Thymus (tissue), 11 donors: Measurements from ENCODE around the gene MTMR1. TPM values are rescaled to one million over a fixed set of nuclear protein-coding genes. Genes with fewer than 3 reads are reported as not detected.
A peak's percentile ranks its signal among the peaks of the same experiment; 100 is the strongest.

ENCODE experiments used
- DNase-seq, 9 donors: peaks; one replicate each; pipeline ENCODE4 v3.0.0-alpha.2; 2013; ENCODE audit warnings: low spot score in 9 of 9, low read depth in 6 of 9, missing footprints in 1 of 9
- H3K27ac ChIP-seq, 2 donors: one replicate each; pipeline ENCODE4 v1.5.1; 2013; ENCODE audit warnings: control low read depth in 1 of 2, low read depth in 1 of 2, low read length in 1 of 2, mild to moderate bottlenecking in 1 of 2, moderate library complexity in 1 of 2
- H3K27me3 ChIP-seq, 2 donors: one replicate each; pipeline ENCODE4 v1.5.1; 2013; ENCODE audit warnings: low read length in 1 of 2; ENCODE audit not compliant: control insufficient read depth in 2 of 2, insufficient read depth in 1 of 2
- H3K36me3 ChIP-seq, 2 donors: one replicate each; pipeline ENCODE4 v1.5.1; 2013; ENCODE audit warnings: low read length in 1 of 2, mild to moderate bottlenecking in 1 of 2, moderate library complexity in 1 of 2; ENCODE audit not compliant: control insufficient read depth in 2 of 2, insufficient read depth in 2 of 2
- H3K4me1 ChIP-seq, 2 donors: one replicate each; pipeline ENCODE4 v1.5.1; 2013; ENCODE audit warnings: low read length in 2 of 2; ENCODE audit not compliant: control insufficient read depth in 2 of 2, insufficient read depth in 2 of 2
- H3K4me3 ChIP-seq, 2 donors: one replicate each; pipeline ENCODE4 v1.5.1; 2013; ENCODE audit warnings: low read length in 2 of 2, control low read depth in 1 of 2, mild to moderate bottlenecking in 1 of 2
- H3K9me3 ChIP-seq, 2 donors: one replicate each; pipeline ENCODE4 v1.5.1; 2013; ENCODE audit warnings: low read length in 1 of 2, mild to moderate bottlenecking in 1 of 2; ENCODE audit not compliant: control insufficient read depth in 2 of 2, insufficient read depth in 1 of 2
- WGBS: extraction: QIAGEN DNeasy Blood & Tissue Kit; methylation state at CpG from one replicate; pipeline ENCODE4 v1.1.7; 2013; 5-methylcytosine and 5-hydroxymethylcytosine counted together
- polyA plus RNA-seq: library from polyadenylated mRNA; stranded (reverse); fragments of 200-250 nt; gene quantifications from one replicate; pipeline ENCODE4 v1.2.3, GENCODE V29; 2013
- total RNA-seq: library from RNA; stranded (reverse); fragments of 120-200 nt; gene quantifications from one replicate; pipeline ENCODE4 v1.2.4, GENCODE V29; 2013
- donor health status: healthy.

MTMR1 gene
- total and polyA plus RNA-seq, 2 donors: 23.1 to 34.5 TPM

DNA sequence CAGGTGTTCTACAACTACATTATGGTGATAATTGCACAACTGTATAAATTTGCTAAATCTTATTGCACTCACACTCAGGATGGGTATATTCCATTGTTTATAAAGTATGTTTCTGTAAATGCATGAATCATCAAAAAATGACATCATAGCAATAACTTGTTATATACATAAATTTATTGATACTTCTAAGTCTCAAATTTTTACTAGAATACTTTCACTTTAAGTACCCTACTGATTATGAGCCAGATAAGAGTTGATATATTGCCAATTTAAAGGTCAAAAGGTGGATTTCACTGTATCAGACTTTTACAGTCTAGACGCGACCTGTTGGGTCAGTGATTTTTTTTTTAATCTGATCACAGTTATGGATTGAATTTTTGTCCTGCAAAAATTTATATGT, 37.4 kb upstream of the MTMR1 start:
- no peak overlapping the region for H3K27ac ChIP-seq
- H3K36me3 ChIP-seq: peaks cover 3 to 9% of the 10 kb centered on the region in 2 donors
- no peak overlapping the region for H3K4me3 ChIP-seq
- H3K27me3 ChIP-seq: no peaks in the 10 kb centered on the region
- peaks cover 0 to 2% of the 10 kb centered on the region in 2 donors for H3K4me1 ChIP-seq
- DNase-seq: no peak
- 96% methylated on average over 2 of the region's 2 CpGs for WGBS
- no peaks in the 10 kb centered on the region for H3K9me3 ChIP-seq

- H3K4me1 ChIP-seq: no peaks in the 10 kb centered on the region
- H3K27ac ChIP-seq: no peak overlapping the region
- no peaks in the 10 kb centered on the region for H3K9me3 ChIP-seq
- no peak overlapping the region for H3K4me3 ChIP-seq
- whole genome bisulfite sequencing: 100% methylated on average over 2 of the region's 2 CpGs
- H3K27me3 ChIP-seq: no peaks in the 10 kb centered on the region
- peaks cover 3 to 10% of the 10 kb centered on the region in 2 donors for H3K36me3 ChIP-seq
- DNase-seq: no peak
Measured at GRCh38 chrX:150663073-150663472, 30.1 kb upstream of the MTMR1 start.

- Histone ChIP-seq H3K4me1 (no peaks in the 10 kb centered on the region), H3K4me3 (no peak overlapping the region), H3K27ac (no peak overlapping the region), H3K9me3 (no peaks in the 10 kb centered on the region), H3K36me3 (peaks cover 3 to 10% of the 10 kb centered on the region in 2 donors), H3K27me3 (no peaks in the 10 kb centered on the region)
- DNase-seq: no peak
- WGBS: 94% methylated on average over 2 of the region's 2 CpGs
Measured at GRCh38 chrX:150664290-150664689, 28.9 kb upstream of the MTMR1 start.

DNA sequence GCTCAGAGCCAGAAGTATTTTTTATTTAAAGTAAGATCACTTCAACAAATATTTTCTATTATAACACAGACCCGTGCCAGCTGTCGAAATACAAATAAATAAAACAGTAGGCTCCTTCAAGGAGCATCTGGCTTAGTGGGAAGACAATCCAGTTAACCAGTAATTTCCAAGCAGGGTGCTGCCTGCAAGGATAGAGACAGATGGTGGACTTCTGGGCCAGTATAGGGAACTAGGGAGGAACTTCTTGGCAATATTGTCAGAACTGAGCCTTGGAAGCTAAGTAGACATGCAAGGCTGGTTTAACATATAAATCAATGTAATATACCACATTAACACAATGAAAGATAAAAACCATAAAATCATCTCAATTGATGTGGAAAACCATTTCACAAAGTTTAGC, 17.0 kb upstream of the MTMR1 start:
- 94% methylated on average over 2 of the region's 2 CpGs for WGBS
- no peaks in the 10 kb centered on the region for H3K9me3 ChIP-seq
- no peak for DNase-seq
- no peaks in the 10 kb centered on the region for H3K27me3 ChIP-seq
- no peaks in the 10 kb centered on the region for H3K4me1 ChIP-seq
- H3K27ac ChIP-seq: no peak overlapping the region
- H3K4me3 ChIP-seq: no peak overlapping the region
- no peaks in the 10 kb centered on the region for H3K36me3 ChIP-seq

- WGBS: 74% methylated on average over 7 of the region's 7 CpGs
- no peak overlapping the region for H3K27ac ChIP-seq
- DNase-seq: peak in 2 of 9 donors; percentile 39 to 54
Measured at GRCh38 chrX:150680974-150681373, 12.2 kb upstream of the MTMR1 start.

DNA sequence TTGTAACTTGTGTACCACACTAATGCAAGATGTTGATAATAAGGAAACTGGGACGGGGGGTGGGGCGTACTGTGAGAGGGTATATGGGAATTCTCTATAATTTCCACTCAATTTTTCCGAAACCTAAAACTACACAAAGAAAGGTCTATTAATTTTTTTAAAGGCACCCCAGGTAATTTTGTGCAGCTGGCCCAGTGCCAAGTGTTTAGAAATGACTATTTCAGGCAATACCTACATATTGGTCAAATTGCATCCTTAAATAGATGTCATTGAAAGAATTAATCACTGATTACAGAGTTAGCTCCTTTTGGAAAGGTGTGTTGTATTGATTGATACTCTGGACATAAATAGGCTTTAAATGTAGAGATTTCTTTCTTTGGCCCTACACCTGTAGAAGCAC, 10.1 kb upstream of the MTMR1 start:
- Histone ChIP-seq H3K9me3 (no peaks in the 10 kb centered on the region), H3K36me3 (no peaks in the 10 kb centered on the region), H3K4me1 (no peaks in the 10 kb centered on the region), H3K27me3 (no peaks in the 10 kb centered on the region), H3K4me3 (no peak overlapping the region), H3K27ac (no peak overlapping the region)
- no peak for DNase-seq
- 98% methylated on average over 3 of the region's 3 CpGs for WGBS

More at GRCh38 chrX:150680974-150681373, 12.2 kb upstream of the MTMR1 start:
- H3K36me3 ChIP-seq: no peaks in the 10 kb centered on the region
- no peak overlapping the region for H3K4me3 ChIP-seq
- H3K4me1 ChIP-seq: no peaks in the 10 kb centered on the region
- no peaks in the 10 kb centered on the region for H3K9me3 ChIP-seq
- no peaks in the 10 kb centered on the region for H3K27me3 ChIP-seq

DNA sequence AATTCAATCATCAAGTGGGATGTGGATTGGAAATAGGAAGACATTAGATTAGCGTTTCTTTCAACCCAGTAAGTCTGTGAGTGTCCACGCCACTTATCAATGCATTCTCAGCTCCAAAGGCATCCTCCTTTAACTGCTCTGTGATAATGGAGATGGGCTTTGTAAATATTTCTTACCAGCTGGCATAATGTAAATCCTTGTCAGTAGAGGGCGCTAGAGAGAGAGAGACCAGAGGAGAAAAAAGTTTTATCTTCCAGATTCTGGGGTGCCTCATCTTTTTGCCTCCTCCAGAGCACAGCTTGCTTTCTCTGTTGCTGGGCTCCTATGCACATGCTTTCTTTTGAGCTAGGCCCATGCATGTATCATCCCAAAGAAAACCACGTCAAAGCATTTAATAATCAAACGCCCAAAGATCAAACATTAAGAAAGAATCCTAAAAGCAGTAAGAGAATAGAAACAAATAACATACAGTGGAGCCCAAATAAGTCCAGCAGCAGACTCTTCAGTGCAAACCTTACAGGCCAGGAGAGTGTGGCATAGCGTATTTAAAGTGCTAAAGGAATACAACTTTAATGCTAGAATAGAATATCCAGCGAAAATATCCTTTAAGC, 9.6 kb upstream of the MTMR1 start:
- H3K9me3 ChIP-seq: no peaks in the 10 kb centered on the region
- 46% methylated on average over 7 of the region's 7 CpGs for WGBS
- no peaks in the 10 kb centered on the region for H3K36me3 ChIP-seq
- H3K27me3 ChIP-seq: no peaks in the 10 kb centered on the region
- H3K27ac ChIP-seq: no peak overlapping the region
- no peak overlapping the region for H3K4me3 ChIP-seq
- DNase-seq: peak in 4 of 9 donors; percentile 36 to 80 (median 56)
- no peaks in the 10 kb centered on the region for H3K4me1 ChIP-seq

DNA sequence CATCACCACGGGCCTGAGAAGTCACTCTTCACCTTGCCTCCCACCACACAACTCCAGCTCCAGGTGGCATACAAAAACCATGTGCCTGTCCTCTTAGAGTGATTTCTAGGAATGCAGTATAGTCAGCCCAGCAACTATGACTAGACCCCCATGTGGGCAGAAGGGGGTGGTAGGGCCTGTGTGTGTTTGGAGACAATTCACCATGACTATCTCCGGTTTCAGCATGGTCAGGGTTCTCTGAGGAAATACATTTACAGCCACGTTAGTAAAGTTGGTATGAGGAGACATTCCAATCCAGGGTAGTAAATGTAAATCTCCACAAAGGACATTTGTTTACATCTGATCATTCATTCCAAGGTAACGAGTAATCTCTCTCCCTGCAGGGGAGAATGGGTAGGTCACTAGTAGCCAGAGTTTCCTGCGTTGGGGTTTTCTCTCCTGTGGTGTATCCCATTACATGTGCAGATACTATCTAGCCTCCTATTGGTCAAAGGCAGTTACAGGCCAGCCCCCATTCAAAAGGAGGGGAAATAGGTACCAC, 4.2 kb upstream of the MTMR1 start:
- H3K27me3 ChIP-seq: no peaks in the 10 kb centered on the region
- peaks cover 5 to 10% of the 10 kb centered on the region in 2 donors for H3K4me1 ChIP-seq
- DNase-seq: no peak
- H3K4me3 ChIP-seq: no peak overlapping the region
- no peak overlapping the region for H3K27ac ChIP-seq
- 76% methylated on average over 5 of the region's 5 CpGs for WGBS
- H3K9me3 ChIP-seq: peaks cover 0 to 4% of the 10 kb centered on the region in 2 donors
- no peaks in the 10 kb centered on the region for H3K36me3 ChIP-seq

DNA sequence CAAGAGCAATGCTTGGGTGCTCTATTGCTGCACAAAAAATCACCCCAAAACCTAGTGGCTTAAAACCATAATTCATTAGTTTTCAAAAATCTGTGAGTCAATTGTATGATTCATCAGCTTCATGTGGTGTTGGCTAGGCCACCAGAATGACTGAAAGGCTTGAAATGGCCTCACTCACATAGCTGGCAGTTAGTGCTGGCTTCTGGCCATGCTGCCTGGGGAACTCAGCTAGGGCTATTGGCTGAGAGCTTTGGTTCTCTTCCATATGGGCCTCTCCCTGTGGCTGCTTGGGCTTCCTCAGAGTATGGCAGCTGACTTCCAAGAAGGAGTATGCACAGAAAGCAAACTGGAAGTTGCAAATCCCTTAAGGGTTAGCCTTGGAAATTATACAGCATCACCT, 3.1 kb upstream of the MTMR1 start:
- Histone ChIP-seq H3K4me3 (no peak overlapping the region), H3K27me3 (no peaks in the 10 kb centered on the region), H3K27ac (no peak overlapping the region), H3K9me3 (peaks cover 0 to 4% of the 10 kb centered on the region in 2 donors), H3K36me3 (no peaks in the 10 kb centered on the region), H3K4me1 (peaks cover 5 to 21% of the 10 kb centered on the region in 2 donors)
- no peak for DNase-seq
